Posterior vena cava (tissue), 2 donors: Measurements from ENCODE around the gene RAD23A. TPM values are rescaled to one million over a fixed set of nuclear protein-coding genes. Genes with fewer than 3 reads are reported as not detected.

Experiments
- DNase-seq: peaks from one replicate; pipeline ENCODE4 v3.0.0-alpha.2; 2020; ENCODE audit warnings: low spot score
- intact Hi-C, 2 donors: fragments of 100-400 bp; cut with DNase I; formaldehyde crosslinking; loops; one replicate each; pipeline versions ENCODE4 v1.14.1 to v1.14.2; 2022 to 2023
- microRNA-seq, 2 donors: library from miRNA; unstranded; fragments of <30 nt; microRNA quantifications; one replicate each; pipeline ENCODE4 v1.2.0, GENCODE V29; 2020 to 2021; ENCODE audit warnings: borderline microRNAs expressed in 2 of 2
- total RNA-seq, 2 donors: library from RNA; stranded (reverse); fragmentation: NEBNext Ultra II Directional; extraction: Animal tissue kit (Norgen Biotek cat#: 25700); gene quantifications; one replicate each; pipeline ENCODE4 v1.2.1, GENCODE V29; 2021
- donor health status: DM: yes; HTN: yes; CAD: no.
- donor health status: DM: yes; HTN: yes; CAD: no.

Gene RAD23A
- total RNA-seq, 2 donors from 2014 or later: 90.9 to 124 TPM

- DNase-seq: no peak
- intact Hi-C loops: loop anchor here in 1 of 2 donors (5.0 kb wide), 1 partner anchor 96 kb away; no protein-coding TSS in a partner anchor
Observed at GRCh38 chr19:12995596-12996405, 50.1 kb downstream of the RAD23A start.

- intact Hi-C loops: loop anchor here in 1 of 2 donors (5.0 kb wide), 1 partner anchor 96 kb away; no protein-coding TSS in a partner anchor
- no peak for DNase-seq
Observed at GRCh38 chr19:12996406-12997094, 50.9 kb downstream of the RAD23A start.

GRCh38 chr19:12997179-12997966 is 51.7 kb downstream of the RAD23A start:
- DNase-seq: no peak
- intact Hi-C loops: loop anchor here in 1 of 2 donors (5.0 kb wide), 1 partner anchor 95 kb away; no protein-coding TSS in a partner anchor

GRCh38 chr19:12997967-12998940 is 52.6 kb downstream of the RAD23A start:
- DNase-seq: no peak
- intact Hi-C loops: loop anchor here in 1 of 2 donors (5.0 kb wide), 1 partner anchor 94 kb away; no protein-coding TSS in a partner anchor

- no peak for DNase-seq
- intact Hi-C loops: no loop called here
Observed at GRCh38 chr19:13001166-13001501, 55.5 kb downstream of the RAD23A start.

GRCh38 chr19:13001502-13002165 is 56.0 kb downstream of the RAD23A start:
- no peak for DNase-seq
- intact Hi-C loops: no loop called here

GRCh38 chr19:13002166-13002898 is 56.7 kb downstream of the RAD23A start:
- intact Hi-C loops: no loop called here
- no peak for DNase-seq

- no peak for DNase-seq
- intact Hi-C loops: no loop called here
Observed at GRCh38 chr19:13003081-13003480, 57.4 kb downstream of the RAD23A start.

Small RNA genes within 50 kb of the gene (microRNA-seq; reads per million reads assigned to microRNA genes)
- gene MIR5695 (0.26 to 0.32 reads per million in 2 donors), gene MIR6515 (0.26 to 1.6 reads per million in 2 donors)

Other genes starting within 250 kb of the RAD23A start
- gene FBXW9, start 249.2 kb upstream of the RAD23A start, total RNA-seq: 1 to 10 TPM; 3.1 to 3.6 TPM
- gene TNPO2, start 221.9 kb upstream of the RAD23A start, total RNA-seq: 10 to 100 TPM; 57.5 to 59.2 TPM
- 100 to 1,000 TPM; 109 to 121 TPM for gene TRIR, start 211.2 kb upstream of the RAD23A start, total RNA-seq
- gene GET3, start 208.4 kb upstream of the RAD23A start, total RNA-seq: 10 to 100 TPM; 41.2 to 42.6 TPM
- not detected for gene BEST2, start 194.1 kb upstream of the RAD23A start, total RNA-seq
- 10 to 100 TPM; 20.2 to 21.7 TPM for gene HOOK2, start 170.3 kb upstream of the RAD23A start, total RNA-seq
- 100 to 1,000 TPM; 193 to 418 TPM for gene JUNB, start 154.4 kb upstream of the RAD23A start, total RNA-seq
- 100 to 1,000 TPM; 126 to 130 TPM for gene PRDX2, start 144.1 kb upstream of the RAD23A start, total RNA-seq
- 1 to 10 TPM in 1 of 2 donors, under 1 TPM in 1; 1.00 to 1.6 TPM for gene THSD8, start 143.8 kb upstream of the RAD23A start, total RNA-seq
- 1 to 10 TPM; 4.3 to 5.1 TPM for gene RNASEH2A, start 139.3 kb upstream of the RAD23A start, total RNA-seq
- not detected for gene RTBDN, start 111.3 kb upstream of the RAD23A start, total RNA-seq
- gene MAST1, start 107.3 kb upstream of the RAD23A start, total RNA-seq: under 1 TPM in 1 of 2 donors, not detected in 1; 0.37 TPM
- 10 to 100 TPM; 20.2 to 31.8 TPM for gene DNASE2, start 64.4 kb upstream of the RAD23A start, total RNA-seq
- under 1 TPM in 1 of 2 donors, not detected in 1; 0.33 TPM for gene KLF1, start 58.7 kb upstream of the RAD23A start, total RNA-seq
- gene GCDH, start 54.7 kb upstream of the RAD23A start, total RNA-seq: 10 to 100 TPM in 1 of 2 donors, 1 to 10 TPM in 1; 8.5 to 14.6 TPM
- not detected for gene SYCE2, start 26.6 kb upstream of the RAD23A start, total RNA-seq
- gene FARSA, start 12.2 kb upstream of the RAD23A start, total RNA-seq: 10 to 100 TPM; 30.8 to 31.1 TPM
- 100 to 1,000 TPM; 629 to 855 TPM for gene CALR, start 7.3 kb upstream of the RAD23A start, total RNA-seq
- 10 to 100 TPM; 18.1 to 20.7 TPM for gene GADD45GIP1, start 11.4 kb downstream of the RAD23A start, total RNA-seq
- not detected for gene DAND5, start 23.7 kb downstream of the RAD23A start, total RNA-seq
- 100 to 1,000 TPM; 242 to 327 TPM for gene NFIX, start 49.6 kb downstream of the RAD23A start, total RNA-seq
- gene LYL1, start 157.0 kb downstream of the RAD23A start, total RNA-seq: 10 to 100 TPM in 1 of 2 donors, 1 to 10 TPM in 1; 9.8 to 13.0 TPM
- 10 to 100 TPM; 21.9 to 24.1 TPM for gene TRMT1, start 170.9 kb downstream of the RAD23A start, total RNA-seq
- 10 to 100 TPM; 37.6 to 39.7 TPM for gene NACC1, start 172.4 kb downstream of the RAD23A start, total RNA-seq
- gene STX10, start 204.5 kb downstream of the RAD23A start, total RNA-seq: 10 to 100 TPM; 31.4 to 39.0 TPM
- 100 to 1,000 TPM in 1 of 2 donors, 10 to 100 TPM in 1; 73.1 to 130 TPM for gene IER2, start 204.5 kb downstream of the RAD23A start, total RNA-seq